SK-N-SH treated with all-trans-retinoic acid at 6 μM for 48 hours (cell line): ENCODE results near the gene KPNA6.
"Not testable (repeated sequence)": the region's sequence is repeated elsewhere in the genome, so short reads cannot be mapped to it uniquely, and the experiment has no call there.

Experiments
- ATAC-seq: fragments of 200-7000 bp; cut with Tn5 transposase; 3 replicates; pipeline ENCODE4 v1.9.1; 2020; ENCODE audit warnings: mild to moderate bottlenecking, moderate library complexity
- ARNTL ChIP-seq: fragments of 450-650 bp; formaldehyde crosslinking; IDR thresholded peaks from 2 replicates; pipeline ENCODE4 v1.5.0; 2020; ENCODE audit warnings: low read depth, mild to moderate bottlenecking, moderate library complexity, borderline replicate concordance
- BACH2 ChIP-seq: fragments of 250-450 bp; sonication (Bioruptor Pico); IDR thresholded peaks from 2 replicates; pipeline ENCODE4 v1.9.0; 2021; ENCODE audit warnings: mild to moderate bottlenecking, borderline replicate concordance
- CREB5 ChIP-seq: fragments of 250-450 bp; sonication (Bioruptor Pico); IDR thresholded peaks from 2 replicates; pipeline ENCODE4 v1.5.1; 2020; ENCODE audit warnings: low read depth, mild to moderate bottlenecking, moderate library complexity
- CSDC2 ChIP-seq: fragments of 250-450 bp; sonication (Bioruptor Pico); IDR thresholded peaks from 2 replicates; pipeline ENCODE4 v1.5.0; 2020; ENCODE audit warnings: mild to moderate bottlenecking, moderate library complexity
- CSRNP3 ChIP-seq: fragments of 250-450 bp; sonication (Bioruptor Pico); IDR thresholded peaks from 2 replicates; pipeline ENCODE4 v1.5.1; 2021; ENCODE audit warnings: mild to moderate bottlenecking, moderate library complexity
- ESRRG ChIP-seq: fragments of 250-450 bp; sonication (Bioruptor Pico); IDR thresholded peaks from 2 replicates; pipeline ENCODE4 v1.6.1; 2021; ENCODE audit warnings: mild to moderate bottlenecking
- GLIS3 ChIP-seq: fragments of 250-450 bp; sonication (Bioruptor Pico); IDR thresholded peaks from 2 replicates; pipeline ENCODE4 v1.5.0; 2020; ENCODE audit warnings: mild to moderate bottlenecking, moderate library complexity
- OSR1 ChIP-seq: fragments of 250-450 bp; sonication (Bioruptor Pico); IDR thresholded peaks from 2 replicates; pipeline ENCODE4 v1.8.0; 2022; ENCODE audit warnings: moderate library complexity, mild to moderate bottlenecking, inconsistent platforms
- POU6F1 ChIP-seq: fragments of 250-450 bp; sonication (Bioruptor Pico); IDR thresholded peaks from 2 replicates; pipeline ENCODE4 v1.8.0; 2021; ENCODE audit warnings: low read depth, mild to moderate bottlenecking, moderate library complexity, borderline replicate concordance
- PPARA ChIP-seq: fragments of 250-450 bp; sonication (Bioruptor Pico); IDR thresholded peaks from 2 replicates; pipeline ENCODE4 v1.5.0; 2020; ENCODE audit warnings: mild to moderate bottlenecking, borderline replicate concordance
- RARB ChIP-seq: fragments of 250-450 bp; sonication (Bioruptor Pico); IDR thresholded peaks from 2 replicates; pipeline ENCODE4 v1.8.0; 2021; ENCODE audit warnings: mild to moderate bottlenecking, moderate library complexity
- SNAI2 ChIP-seq: fragments of 250-450 bp; sonication (Bioruptor Pico); IDR thresholded peaks from 2 replicates; pipeline ENCODE4 v1.5.0; 2020; ENCODE audit warnings: mild to moderate bottlenecking, moderate library complexity
- TCF4 ChIP-seq: fragments of 250-450 bp; sonication (Bioruptor Pico); IDR thresholded peaks from 2 replicates; pipeline ENCODE4 v1.8.0; 2021; ENCODE audit warnings: mild to moderate bottlenecking, moderate library complexity, borderline replicate concordance
- TOX ChIP-seq: fragments of 250-450 bp; sonication (Bioruptor Pico); IDR thresholded peaks from 2 replicates; pipeline ENCODE4 v1.8.0; 2021; ENCODE audit warnings: mild to moderate bottlenecking, moderate library complexity, borderline replicate concordance
- ZC3H10 ChIP-seq: fragments of 250-450 bp; sonication (Bioruptor Pico); IDR thresholded peaks from 2 replicates; pipeline ENCODE4 v1.5.1; 2021; ENCODE audit warnings: mild to moderate bottlenecking, moderate library complexity
- ZFP3 ChIP-seq: fragments of 250-450 bp; sonication (Bioruptor Pico); IDR thresholded peaks from 2 replicates; pipeline ENCODE4 v1.5.0; 2020; ENCODE audit warnings: mild to moderate bottlenecking, moderate library complexity
- ZFP30 ChIP-seq: fragments of 450-650 bp; formaldehyde crosslinking; IDR thresholded peaks from 2 replicates; pipeline ENCODE4 v1.5.0; 2022; ENCODE audit warnings: mild to moderate bottlenecking, moderate library complexity
- ZNF8 ChIP-seq: fragments of 450-650 bp; formaldehyde crosslinking; IDR thresholded peaks from 2 replicates; pipeline ENCODE4 v1.5.0; 2020; ENCODE audit warnings: mild to moderate bottlenecking, moderate library complexity
- TF ChIP-seq, protein P1 (sequence below): fragments of 250-450 bp; sonication (Bioruptor Pico); IDR thresholded peaks from 2 replicates; pipeline ENCODE4 v1.8.0; 2020; ENCODE audit warnings: mild to moderate bottlenecking, moderate library complexity, borderline replicate concordance
- TF ChIP-seq, protein P2 (sequence below): fragments of 250-450 bp; sonication (Bioruptor Pico); IDR thresholded peaks from 2 replicates; pipeline ENCODE4 v1.5.0; 2020; ENCODE audit warnings: mild to moderate bottlenecking, moderate library complexity

KPNA6 gene

GRCh38 chr1:32065613-32066488 is 42.0 kb upstream of the KPNA6 start:
- not testable (repeated sequence) for ATAC-seq
- TF ChIP-seq CREB5 (CRISPR knock-in tag): 0 out of 2 replicates have a peak, but pooled peaks have one; percentile 35

GRCh38 chr1:32066489-32066873 is 41.4 kb upstream of the KPNA6 start:
- TF ChIP-seq SNAI2 (CRISPR knock-in tag) (no peak), RARB (0 out of 2 replicates have a peak, but pooled peaks have one; percentile 11), GLIS3 (0 out of 2 replicates have a peak, but pooled peaks have one; percentile 29), ZFP3 (CRISPR knock-in tag) (no peak), ZNF8 (no peak), POU6F1 (CRISPR knock-in tag) (no peak), ESRRG (CRISPR knock-in tag) (no peak), PPARA (CRISPR knock-in tag) (no peak), ARNTL (CRISPR knock-in tag) (no peak)
- TF ChIP-seq, protein P1, sequence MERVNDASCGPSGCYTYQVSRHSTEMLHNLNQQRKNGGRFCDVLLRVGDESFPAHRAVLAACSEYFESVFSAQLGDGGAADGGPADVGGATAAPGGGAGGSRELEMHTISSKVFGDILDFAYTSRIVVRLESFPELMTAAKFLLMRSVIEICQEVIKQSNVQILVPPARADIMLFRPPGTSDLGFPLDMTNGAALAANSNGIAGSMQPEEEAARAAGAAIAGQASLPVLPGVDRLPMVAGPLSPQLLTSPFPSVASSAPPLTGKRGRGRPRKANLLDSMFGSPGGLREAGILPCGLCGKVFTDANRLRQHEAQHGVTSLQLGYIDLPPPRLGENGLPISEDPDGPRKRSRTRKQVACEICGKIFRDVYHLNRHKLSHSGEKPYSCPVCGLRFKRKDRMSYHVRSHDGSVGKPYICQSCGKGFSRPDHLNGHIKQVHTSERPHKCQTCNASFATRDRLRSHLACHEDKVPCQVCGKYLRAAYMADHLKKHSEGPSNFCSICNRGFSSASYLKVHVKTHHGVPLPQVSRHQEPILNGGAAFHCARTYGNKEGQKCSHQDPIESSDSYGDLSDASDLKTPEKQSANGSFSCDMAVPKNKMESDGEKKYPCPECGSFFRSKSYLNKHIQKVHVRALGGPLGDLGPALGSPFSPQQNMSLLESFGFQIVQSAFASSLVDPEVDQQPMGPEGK: peak; percentile 33; the same call in 1 of the 2 replicates
- peak; percentile 5 for ATAC-seq

- no peak for ATAC-seq
- no peak for TF ChIP-seq OSR1
- TF ChIP-seq ZFP30: no peak
- TF ChIP-seq ARNTL (CRISPR knock-in tag): no peak
- TF ChIP-seq CSRNP3 (CRISPR knock-in tag): no peak
- TF ChIP-seq, protein P1: no peak
- no peak for TF ChIP-seq GLIS3
- TF ChIP-seq ZNF8: no peak
- TF ChIP-seq ZC3H10 (CRISPR knock-in tag): no peak
- TF ChIP-seq TCF4 (CRISPR knock-in tag): no peak
- TF ChIP-seq SNAI2 (CRISPR knock-in tag): no peak
- no peak for TF ChIP-seq ESRRG (CRISPR knock-in tag)
- TF ChIP-seq, protein P2, sequence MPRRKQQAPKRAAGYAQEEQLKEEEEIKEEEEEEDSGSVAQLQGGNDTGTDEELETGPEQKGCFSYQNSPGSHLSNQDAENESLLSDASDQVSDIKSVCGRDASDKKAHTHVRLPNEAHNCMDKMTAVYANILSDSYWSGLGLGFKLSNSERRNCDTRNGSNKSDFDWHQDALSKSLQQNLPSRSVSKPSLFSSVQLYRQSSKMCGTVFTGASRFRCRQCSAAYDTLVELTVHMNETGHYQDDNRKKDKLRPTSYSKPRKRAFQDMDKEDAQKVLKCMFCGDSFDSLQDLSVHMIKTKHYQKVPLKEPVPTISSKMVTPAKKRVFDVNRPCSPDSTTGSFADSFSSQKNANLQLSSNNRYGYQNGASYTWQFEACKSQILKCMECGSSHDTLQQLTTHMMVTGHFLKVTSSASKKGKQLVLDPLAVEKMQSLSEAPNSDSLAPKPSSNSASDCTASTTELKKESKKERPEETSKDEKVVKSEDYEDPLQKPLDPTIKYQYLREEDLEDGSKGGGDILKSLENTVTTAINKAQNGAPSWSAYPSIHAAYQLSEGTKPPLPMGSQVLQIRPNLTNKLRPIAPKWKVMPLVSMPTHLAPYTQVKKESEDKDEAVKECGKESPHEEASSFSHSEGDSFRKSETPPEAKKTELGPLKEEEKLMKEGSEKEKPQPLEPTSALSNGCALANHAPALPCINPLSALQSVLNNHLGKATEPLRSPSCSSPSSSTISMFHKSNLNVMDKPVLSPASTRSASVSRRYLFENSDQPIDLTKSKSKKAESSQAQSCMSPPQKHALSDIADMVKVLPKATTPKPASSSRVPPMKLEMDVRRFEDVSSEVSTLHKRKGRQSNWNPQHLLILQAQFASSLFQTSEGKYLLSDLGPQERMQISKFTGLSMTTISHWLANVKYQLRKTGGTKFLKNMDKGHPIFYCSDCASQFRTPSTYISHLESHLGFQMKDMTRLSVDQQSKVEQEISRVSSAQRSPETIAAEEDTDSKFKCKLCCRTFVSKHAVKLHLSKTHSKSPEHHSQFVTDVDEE (CRISPR knock-in tag): no peak
- TF ChIP-seq PPARA (CRISPR knock-in tag): no peak
- TF ChIP-seq ZFP3 (CRISPR knock-in tag): no peak
- no peak for TF ChIP-seq CREB5 (CRISPR knock-in tag)
- no peak for TF ChIP-seq CSDC2 (CRISPR knock-in tag)
- no peak for TF ChIP-seq POU6F1 (CRISPR knock-in tag)
- no peak for TF ChIP-seq BACH2 (CRISPR knock-in tag)
- no peak for TF ChIP-seq TOX (CRISPR knock-in tag)
- no peak for TF ChIP-seq RARB
Observed at GRCh38 chr1:32068957-32069588, 38.8 kb upstream of the KPNA6 start.
